ENCODE results near the gene ARMC7. TPM values are rescaled to one million over a fixed set of nuclear protein-coding genes. Genes with fewer than 3 reads are reported as not detected.
"Not testable (repeated sequence)": the region's sequence is repeated elsewhere in the genome, so short reads cannot be mapped to it uniquely, and the experiment has no call there.

ARMC7 gene
- total RNA-seq, 2 experiments from 2014 or later, result 5.4 TPM

- peak overlapping the region; percentile 94 for H3K4me3 Mint-ChIP-seq
- no peak for ATAC-seq
- no peaks in the 10 kb centered on the region for H3K9me3 Mint-ChIP-seq
These were observed 45.4 kb downstream of the ARMC7 start for GRCh38 chr17:75155191-75155601.

GRCh38 chr17:75158480-75158879 is 48.7 kb downstream of the ARMC7 start:
- intact Hi-C loops (cut with micrococcal nuclease); DNase-seq; ATAC-seq; H3K36me3 Mint-ChIP-seq (ENCODE audit: low read depth); H3K9me3 Mint-ChIP-seq; H3K27ac Mint-ChIP-seq; H3K27me3 Mint-ChIP-seq; H3K4me3 Mint-ChIP-seq: not testable (repeated sequence)
- CTCF ChIA-PET, result interaction anchor here (1.6 to 2.3 kb wide), 2 partner anchors 43 to 44 kb away, joined by 6 read pairs; no protein-coding TSS in a partner anchor
- POLR2A ChIA-PET, result interaction anchor here (0.8 kb wide), 1 partner anchor 12 kb away, joined by 4 read pairs; no protein-coding TSS in a partner anchor
- peaks cover 18% of the 10 kb centered on the region for H3K4me1 Mint-ChIP-seq (ENCODE audit: low read depth)

More at GRCh38 chr17:75155191-75155601, 45.4 kb downstream of the ARMC7 start:
- H3K27ac Mint-ChIP-seq, result peak overlapping the region; percentile 80
- H3K27me3 Mint-ChIP-seq, result no peaks in the 10 kb centered on the region
- TF ChIP-seq CTCF (IDR thresholded peaks at IDR 0.05), result no peak
- intact Hi-C loops (cut with micrococcal nuclease), result no loop called here
- peaks cover 34% of the 10 kb centered on the region for H3K4me1 Mint-ChIP-seq (ENCODE audit: low read depth)
- ChIA-PET CTCF (interaction anchor here (1.4 to 1.6 kb wide), 2 partner anchors 17 to 41 kb away, joined by 6 to 7 read pairs; no protein-coding TSS in a partner anchor), POLR2A (interaction anchor here (0.6 to 1.9 kb wide), 20 partner anchors 8 to 194 kb away, joined by 3 to 9 read pairs (median 5); partner anchors contain the start of genes GGA3, NT5C, NUP85 and SUMO2)
- peaks cover 15% of the 10 kb centered on the region for H3K36me3 Mint-ChIP-seq (ENCODE audit: low read depth)
- DNase-seq, result no peak

GRCh38 chr17:75159196-75160031 is 49.6 kb downstream of the ARMC7 start:
- ChIA-PET POLR2A (interaction anchor here (0.6 to 1.5 kb wide), 5 partner anchors 8 to 21 kb away, joined by 3 to 6 read pairs (median 4); no protein-coding TSS in a partner anchor), CTCF (interaction anchor here (0.9 to 2.3 kb wide), 4 partner anchors 9 to 45 kb away, joined by 3 to 6 read pairs (median 4); no protein-coding TSS in a partner anchor)
- intact Hi-C loops (cut with micrococcal nuclease), result no loop called here
- no peak for DNase-seq
- peaks cover 4% of the 10 kb centered on the region for H3K36me3 Mint-ChIP-seq (ENCODE audit: low read depth)
- peaks cover 18% of the 10 kb centered on the region for H3K4me1 Mint-ChIP-seq (ENCODE audit: low read depth)
- no peaks in the 10 kb centered on the region for H3K9me3 Mint-ChIP-seq
- H3K4me3 Mint-ChIP-seq, result no peak overlapping the region
- H3K27me3 Mint-ChIP-seq, result no peaks in the 10 kb centered on the region
- H3K27ac Mint-ChIP-seq, result no peak overlapping the region
- TF ChIP-seq CTCF (IDR thresholded peaks at IDR 0.05), result no peak
- ATAC-seq, result no peak

- no peak for ATAC-seq
- H3K27me3 Mint-ChIP-seq, result no peaks in the 10 kb centered on the region
- no peaks in the 10 kb centered on the region for H3K9me3 Mint-ChIP-seq
- H3K36me3 Mint-ChIP-seq (ENCODE audit: low read depth), result peaks cover 4% of the 10 kb centered on the region
- ChIA-PET CTCF (interaction anchor here (1.1 to 2.3 kb wide), 4 partner anchors 12 to 46 kb away, joined by 3 to 6 read pairs (median 5); no protein-coding TSS in a partner anchor), POLR2A (interaction anchor here (1.5 kb wide), 1 partner anchor 13 kb away, joined by 6 read pairs; no protein-coding TSS in a partner anchor)
- no peak overlapping the region for H3K27ac Mint-ChIP-seq
- peaks cover 10% of the 10 kb centered on the region for H3K4me1 Mint-ChIP-seq (ENCODE audit: low read depth)
- intact Hi-C loops (cut with micrococcal nuclease), result no loop called here
- no peak for DNase-seq
- no peak for TF ChIP-seq CTCF (IDR thresholded peaks at IDR 0.05)
- no peak overlapping the region for H3K4me3 Mint-ChIP-seq
These were observed 50.4 kb downstream of the ARMC7 start for GRCh38 chr17:75160211-75160610.

- Mint-ChIP-seq H3K27ac (no peak overlapping the region), H3K27me3 (no peaks in the 10 kb centered on the region), H3K9me3 (no peaks in the 10 kb centered on the region), H3K4me3 (no peak overlapping the region), H3K4me1 (ENCODE audit: low read depth) (peaks cover 6% of the 10 kb centered on the region), H3K36me3 (ENCODE audit: low read depth) (peaks cover 13% of the 10 kb centered on the region)
- no peak for TF ChIP-seq CTCF (IDR thresholded peaks at IDR 0.05)
- POLR2A ChIA-PET, result interaction anchor here (1.1 to 1.2 kb wide), 2 partner anchors 9 to 18 kb away, joined by 3 to 5 read pairs; partner anchors contain the start of gene JPT1
- DNase-seq (no peak), ATAC-seq (no peak)
- intact Hi-C loops (cut with micrococcal nuclease), result no loop called here
- CTCF ChIA-PET, result interaction anchor here (1.2 to 1.9 kb wide), 4 partner anchors 9 to 49 kb away, joined by 3 to 7 read pairs (median 4); partner anchors contain the start of gene NT5C
These were observed 53.3 kb downstream of the ARMC7 start for GRCh38 chr17:75163074-75163473.

GRCh38 chr17:75164606-75165005 is 54.8 kb downstream of the ARMC7 start:
- H3K27me3 Mint-ChIP-seq; H3K27ac Mint-ChIP-seq; intact Hi-C loops (cut with micrococcal nuclease); H3K4me1 Mint-ChIP-seq (ENCODE audit: low read depth); H3K4me3 Mint-ChIP-seq; H3K9me3 Mint-ChIP-seq; ATAC-seq; DNase-seq: not testable (repeated sequence)
- ChIA-PET CTCF (interaction anchor here (9.1 kb wide), 1 partner anchor 49 kb away, joined by 90 read pairs; no protein-coding TSS in a partner anchor), POLR2A (interaction anchor here (0.7 kb wide), 1 partner anchor 50 kb away, joined by 4 read pairs; no protein-coding TSS in a partner anchor)
- peaks cover 13% of the 10 kb centered on the region for H3K36me3 Mint-ChIP-seq (ENCODE audit: low read depth)

Measured in activated CD8-positive, alpha-beta T cell treated with anti-CD3 and anti-CD28 coated beads for 36 hours (primary cell).